GM19468 (cell line): ENCODE results near the gene UVRAG.
"Not testable (repeated sequence)": the region's sequence is repeated elsewhere in the genome, so short reads cannot be mapped to it uniquely, and the experiment has no call there.

ENCODE experiments used
- ATAC-seq: cut with Tn5 transposase; IDR thresholded peaks from one replicate; pipeline ENCODE4 v1.9.1; 2021; ENCODE audit warnings: mild to moderate bottlenecking, moderate library complexity, moderate number of reproducible peaks; ENCODE audit not compliant: unreplicated experiment; ENCODE audit errors: extremely low read depth

The UVRAG gene

DNA sequence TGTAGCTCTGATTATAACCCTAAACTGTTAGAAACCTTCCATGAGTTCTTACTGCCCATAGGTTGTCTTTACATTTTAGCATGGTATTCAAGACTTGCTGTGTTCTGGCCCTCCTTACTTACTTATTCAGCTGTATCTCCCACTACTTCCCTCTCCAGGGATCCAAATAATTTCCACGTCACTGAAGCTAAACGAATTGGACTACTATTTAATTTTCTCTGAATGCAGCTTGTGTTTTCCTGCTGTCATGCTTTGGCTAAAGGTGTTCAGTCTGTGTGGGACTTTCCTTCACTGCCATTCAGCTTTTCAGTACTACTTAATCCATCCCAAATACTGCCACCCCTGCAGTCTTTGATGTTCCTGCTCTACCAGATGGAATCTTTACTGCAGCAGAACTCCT lies 88.3 kb downstream of the UVRAG start:
- ATAC-seq, result no peak

DNA sequence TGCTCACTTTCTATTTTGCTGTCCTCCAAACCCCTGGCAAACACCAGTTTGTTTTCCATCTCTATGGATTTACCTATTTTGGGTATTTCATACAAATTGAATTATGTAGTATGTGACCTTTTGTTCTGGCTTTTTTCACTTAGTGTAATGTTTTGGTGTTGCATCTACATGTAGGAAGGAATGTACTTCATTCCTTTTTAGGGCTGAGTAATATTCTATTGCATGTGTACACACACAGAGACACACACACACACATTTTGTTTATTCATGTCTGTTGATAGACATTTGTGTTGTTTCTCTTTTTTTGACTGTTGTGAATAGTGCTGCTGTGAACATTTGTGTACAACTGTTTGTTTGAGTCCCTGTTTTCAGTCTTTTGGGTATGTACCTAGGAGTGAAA lies 90.4 kb downstream of the UVRAG start:
- no peak for ATAC-seq

DNA sequence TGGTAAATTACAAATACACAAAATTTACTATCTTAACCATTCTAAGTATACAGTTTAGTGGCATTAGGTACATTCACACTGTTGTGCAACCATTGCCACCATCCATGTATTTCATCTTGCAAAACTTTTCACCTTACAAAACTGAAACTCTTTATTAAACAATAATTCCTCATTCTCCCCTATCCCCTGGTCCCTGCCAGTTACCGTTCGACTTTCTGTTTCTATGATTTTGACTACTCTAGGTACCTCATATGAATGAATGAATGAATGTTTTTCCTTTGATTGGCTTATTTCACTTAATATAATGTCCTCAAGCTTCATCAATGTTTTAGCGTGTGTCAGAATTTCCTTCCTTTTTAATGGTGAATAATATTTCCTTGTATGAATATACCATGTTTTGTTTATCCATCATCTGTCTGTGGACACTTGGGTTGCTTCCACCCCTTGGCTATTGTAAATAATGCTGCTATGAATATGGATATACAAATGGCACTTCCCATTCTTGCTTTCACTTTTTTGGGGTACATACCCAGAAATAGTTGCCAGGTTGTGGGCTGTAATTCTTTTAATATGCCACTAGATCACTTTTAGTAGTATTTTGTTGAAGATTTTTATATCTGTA lies 93.0 kb downstream of the UVRAG start:
- ATAC-seq, result no peak

GRCh38 chr11:75910426-75911145 lies 95.6 kb downstream of the UVRAG start:
- ATAC-seq, result no peak

DNA sequence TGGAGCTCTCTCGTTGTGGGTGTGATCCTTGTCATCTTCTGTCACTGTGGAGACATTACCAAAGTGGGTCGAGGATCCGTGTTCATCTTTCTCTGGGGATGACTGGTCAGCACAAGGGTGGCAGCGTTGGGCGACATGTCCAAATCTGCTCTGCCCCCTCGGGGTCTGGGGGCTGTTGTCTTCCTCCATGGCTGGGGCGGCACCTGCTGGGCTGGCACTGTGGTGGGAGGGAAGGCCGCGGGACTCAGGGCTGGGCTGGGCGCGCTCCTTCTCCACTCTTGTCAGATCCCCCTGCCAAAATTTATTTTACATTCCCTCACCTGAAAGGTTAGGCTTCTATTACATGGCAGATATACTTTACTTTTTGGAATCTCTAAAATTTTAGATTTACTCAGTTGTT lies 96.4 kb downstream of the UVRAG start:
- no peak for ATAC-seq

DNA sequence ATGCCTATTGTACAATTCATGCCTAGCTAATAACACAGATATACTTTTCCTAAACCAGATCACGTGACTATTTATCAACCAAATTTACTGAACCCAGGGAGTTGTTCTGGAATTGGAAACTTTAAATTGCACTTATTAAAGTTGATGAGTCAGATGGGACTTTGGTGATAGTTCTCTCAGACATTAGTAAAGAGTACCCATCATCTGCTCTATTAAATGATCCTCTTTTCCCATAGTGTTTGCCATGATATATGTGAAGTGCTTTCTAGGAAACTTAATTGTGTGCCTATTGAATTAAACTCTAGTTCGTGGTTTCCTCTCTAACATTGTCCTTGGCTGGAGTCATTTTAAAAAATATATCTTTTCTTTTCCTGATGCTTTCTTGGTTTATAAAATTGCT lies 99.0 kb downstream of the UVRAG start:
- no peak for ATAC-seq

- no peak for ATAC-seq
These were observed 101.9 kb downstream of the UVRAG start for GRCh38 chr11:75916882-75917281.

DNA sequence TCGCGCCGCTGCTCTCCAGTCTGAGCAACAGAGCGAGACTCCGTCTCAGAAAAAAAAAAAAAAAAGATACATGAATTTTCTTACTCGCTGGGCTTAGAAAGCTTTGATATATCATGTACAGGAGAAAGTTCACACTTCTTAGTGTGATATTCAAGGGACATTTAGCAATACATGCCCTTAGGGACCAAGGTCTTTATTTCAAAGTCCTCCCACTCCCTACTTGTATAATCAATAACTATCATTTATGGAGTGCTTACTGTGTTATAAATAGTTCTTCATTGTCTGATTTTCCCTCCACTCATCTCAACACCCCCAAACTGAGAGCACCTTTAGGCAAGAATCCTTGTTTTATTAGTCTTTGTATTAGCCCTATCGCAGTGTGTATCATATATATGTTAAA lies 103.3 kb downstream of the UVRAG start:
- ATAC-seq, result no peak

DNA sequence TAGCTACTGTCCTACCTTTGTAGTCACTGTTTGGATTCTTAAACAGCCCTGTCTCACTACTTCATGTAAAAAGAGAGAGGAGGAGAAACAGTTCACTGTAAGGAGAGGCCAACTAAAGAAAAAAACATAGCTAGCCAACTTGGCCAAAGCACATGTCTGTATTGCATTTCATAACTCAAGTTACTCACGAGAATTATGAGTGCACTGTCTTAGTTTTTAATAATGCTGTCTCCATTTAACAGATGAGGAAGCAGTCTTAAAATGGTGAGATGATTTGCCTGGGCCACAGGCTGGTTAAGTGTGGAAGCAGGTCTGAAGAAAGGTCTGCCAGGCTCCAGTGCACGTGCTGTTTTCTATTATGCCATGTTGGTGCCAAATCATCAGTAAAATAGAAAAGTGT lies 104.5 kb downstream of the UVRAG start:
- ATAC-seq, result no peak

GRCh38 chr11:75920848-75921247 lies 105.8 kb downstream of the UVRAG start:
- ATAC-seq, result no peak

DNA sequence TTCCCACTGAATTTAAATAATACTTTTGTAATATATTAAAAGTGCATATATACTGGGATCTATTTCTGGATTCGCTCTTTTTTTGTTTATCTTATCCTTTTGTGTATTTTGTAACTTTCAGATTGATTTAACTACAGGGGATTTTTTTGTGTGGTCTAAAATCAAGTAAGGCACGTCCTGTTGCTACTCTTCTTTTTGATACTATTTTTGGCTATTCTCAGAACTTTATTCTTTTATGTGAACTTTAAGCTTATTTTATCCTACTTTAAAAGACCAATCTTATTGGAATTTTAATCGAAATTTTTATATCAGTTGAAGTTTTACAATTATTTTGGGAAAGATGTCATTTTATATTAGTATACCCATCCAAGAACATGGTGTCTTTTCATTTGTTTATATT lies 106.8 kb downstream of the UVRAG start:
- no peak for ATAC-seq

DNA sequence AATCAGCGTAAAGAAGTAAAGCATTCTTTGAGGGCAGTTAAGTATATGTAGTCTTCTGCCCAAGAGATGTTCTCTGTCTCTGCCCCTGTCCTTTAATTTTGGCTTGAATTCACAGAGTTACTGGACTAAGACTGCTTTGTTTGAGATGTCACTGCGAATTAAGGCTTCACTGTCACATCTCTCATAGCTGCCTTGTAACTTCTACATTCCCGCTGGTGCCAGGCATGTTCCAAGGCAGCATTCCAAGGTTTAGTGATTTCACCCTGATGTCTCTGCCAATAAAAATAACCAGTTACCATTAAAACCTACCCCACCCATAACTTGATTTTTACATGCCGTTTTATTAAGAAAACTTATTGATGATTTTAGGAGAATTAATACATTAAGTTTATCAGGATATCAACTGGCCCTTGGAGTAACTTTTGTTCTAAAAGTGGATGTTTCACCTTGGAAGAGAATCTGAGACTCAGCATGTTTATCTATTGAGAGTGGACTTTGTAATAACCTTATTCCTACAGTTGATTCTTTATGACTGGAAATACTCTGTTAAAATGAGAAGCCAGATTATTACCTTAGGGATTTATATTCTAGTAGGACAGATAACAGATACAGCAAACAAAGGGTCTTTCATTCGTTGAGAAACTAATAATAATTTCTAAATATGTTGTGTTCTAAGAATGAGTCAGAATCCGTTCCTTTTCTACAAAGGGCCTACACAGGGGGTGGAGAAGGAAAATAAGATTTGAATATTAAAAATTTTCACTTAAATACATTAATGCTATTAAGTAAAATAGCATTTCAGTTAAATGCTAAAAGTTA lies 110.2 kb downstream of the UVRAG start:
- ATAC-seq, result no peak

DNA sequence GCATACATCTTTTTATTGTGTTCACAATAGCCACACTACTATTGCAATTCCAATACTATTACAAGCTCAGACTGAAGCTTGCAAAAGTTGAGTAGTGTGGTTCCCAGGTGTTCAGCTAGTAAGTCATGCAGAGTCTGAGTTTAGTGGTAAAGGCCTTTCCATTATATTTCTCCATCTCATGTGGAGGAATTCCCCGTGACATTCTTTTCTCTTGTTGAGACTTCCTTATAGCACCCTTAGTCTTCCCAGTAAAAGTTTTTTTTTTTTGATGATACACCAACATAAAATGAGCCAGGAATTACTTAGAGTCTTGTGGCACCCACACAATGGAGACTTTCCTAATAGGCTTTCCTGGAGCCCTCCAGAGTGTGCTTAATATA lies 110.8 kb downstream of the UVRAG start:
- ATAC-seq, result no peak

DNA sequence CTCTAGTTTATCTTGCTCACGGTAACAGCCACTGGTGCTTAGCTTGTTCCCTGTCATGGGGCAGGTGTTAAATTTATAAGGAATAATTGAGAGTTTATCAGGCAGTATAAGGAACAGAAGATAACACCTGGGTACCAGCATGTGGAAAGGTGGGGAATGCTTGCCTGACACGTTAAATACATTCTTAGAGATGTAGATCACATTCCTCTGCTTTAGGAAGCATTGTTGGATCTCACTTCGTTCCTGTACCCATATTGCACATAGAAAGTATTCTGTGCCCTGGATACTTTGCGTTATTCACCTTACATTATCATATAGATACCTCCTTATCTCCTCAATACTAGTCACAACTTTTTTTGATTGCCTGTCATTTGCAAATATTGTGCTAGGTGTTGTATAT lies 114.7 kb downstream of the UVRAG start:
- ATAC-seq, result no peak

DNA sequence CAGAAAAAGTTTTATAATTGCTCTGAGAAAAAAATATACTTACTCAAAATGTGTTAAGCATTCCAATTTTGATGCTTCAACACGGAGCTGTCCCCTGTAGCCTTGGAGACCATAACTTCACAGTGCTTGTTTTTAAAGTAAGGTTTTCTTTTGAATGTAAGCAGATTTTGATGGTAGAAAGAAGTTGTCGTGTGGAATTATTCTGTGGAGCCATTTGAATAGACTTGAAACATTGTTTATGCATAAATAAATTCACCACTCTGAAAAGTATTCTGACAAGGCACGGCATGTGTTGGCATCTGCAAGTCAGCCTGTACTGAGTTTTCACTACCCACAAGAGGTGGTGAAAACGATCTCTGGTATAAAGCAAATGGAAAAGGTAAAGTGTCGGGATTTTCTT lies 115.5 kb downstream of the UVRAG start:
- ATAC-seq, result no peak

GRCh38 chr11:75931124-75931523 lies 116.1 kb downstream of the UVRAG start:
- no peak for ATAC-seq

DNA sequence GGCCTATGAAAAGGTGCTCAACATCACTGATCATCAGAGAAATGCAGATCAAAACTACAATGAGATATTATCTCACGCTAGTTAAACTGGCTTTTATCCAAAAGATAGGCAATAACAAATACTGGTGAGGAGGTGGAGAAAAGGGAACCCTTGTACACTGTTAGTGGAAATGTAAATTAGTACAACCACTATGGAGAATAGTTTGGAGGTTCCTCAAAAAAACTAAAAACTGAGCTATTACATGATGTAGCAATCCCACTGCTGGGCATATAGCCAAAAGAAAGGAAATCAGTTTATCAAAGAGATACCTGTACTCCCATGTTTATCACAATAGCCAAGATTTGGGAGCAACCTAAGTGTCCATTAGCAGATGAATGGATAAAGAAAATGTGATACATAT lies 118.7 kb downstream of the UVRAG start:
- ATAC-seq, result not testable (repeated sequence)

DNA sequence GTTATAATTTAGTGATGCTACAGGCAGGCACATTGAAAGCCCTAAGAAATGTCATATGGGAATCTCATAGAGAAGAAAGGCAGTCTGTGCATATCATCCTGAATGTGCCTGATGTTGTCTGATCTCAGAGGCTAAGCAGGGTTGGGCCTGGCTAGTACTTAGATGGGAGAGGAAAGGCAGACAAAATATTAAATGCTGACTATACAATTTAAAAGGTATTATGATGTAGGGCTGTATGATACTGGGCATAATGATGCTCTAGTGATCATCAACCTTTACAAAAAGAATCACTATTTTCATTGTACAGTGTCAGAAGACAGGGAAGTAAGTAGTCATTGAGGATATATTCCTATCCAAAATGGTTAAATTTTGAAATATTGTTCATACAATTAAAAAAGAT lies 119.8 kb downstream of the UVRAG start:
- no peak for ATAC-seq

GRCh38 chr11:75938543-75938942 lies 123.5 kb downstream of the UVRAG start:
- no peak for ATAC-seq

GRCh38 chr11:75939516-75939915 lies 124.5 kb downstream of the UVRAG start:
- ATAC-seq, result no peak

GRCh38 chr11:75939992-75940391 lies 125.0 kb downstream of the UVRAG start:
- no peak for ATAC-seq
